GM19463 (cell line): ENCODE data around the gene ATP6V0A1.
"Not testable (repeated sequence)": the region's sequence is repeated elsewhere in the genome, so short reads cannot be mapped to it uniquely, and the experiment has no call there.

Experiments
- ATAC-seq: cut with Tn5 transposase; IDR thresholded peaks from one replicate; pipeline ENCODE4 v1.9.1; 2021; ENCODE audit warnings: mild to moderate bottlenecking, moderate library complexity; ENCODE audit not compliant: unreplicated experiment

ATP6V0A1 gene

DNA sequence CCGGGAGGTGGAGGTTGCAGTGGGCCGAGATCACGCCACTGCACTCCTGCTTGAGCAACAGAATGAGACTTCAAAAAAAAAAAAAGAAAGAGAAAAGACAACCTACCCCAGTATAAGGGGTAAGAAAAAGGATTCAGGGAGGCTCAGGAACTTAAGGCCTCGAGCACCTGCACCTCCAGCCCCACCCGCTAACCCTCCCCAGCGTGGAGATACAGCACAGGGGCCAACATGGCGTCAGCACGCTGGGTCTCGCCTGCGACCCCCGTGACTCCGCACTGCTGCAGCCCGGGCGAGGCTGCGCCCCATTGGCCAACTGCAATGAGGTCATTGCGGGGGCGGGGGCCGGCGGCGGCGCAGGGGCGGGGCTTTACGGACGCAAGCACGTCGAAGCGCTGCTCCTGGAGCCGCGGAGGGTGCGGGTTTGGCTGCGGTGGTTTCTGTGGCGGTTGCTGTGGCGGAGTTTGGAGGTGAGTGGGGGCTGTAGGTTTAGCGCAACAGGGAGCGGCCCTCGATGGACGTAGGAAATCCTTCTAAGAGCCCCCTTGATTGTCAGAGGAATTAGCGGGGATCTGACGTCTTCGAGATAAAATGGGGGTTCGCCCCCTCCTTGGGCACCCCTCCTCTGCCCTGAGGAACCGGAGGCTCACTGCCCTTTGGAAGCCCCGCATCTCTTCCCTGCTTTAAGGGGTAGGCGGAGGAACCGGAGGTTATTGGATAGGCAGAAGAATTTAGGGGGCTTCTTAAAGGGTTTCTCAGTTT, at the start of gene ATP6V0A1:
Gene ATP6V0A1, plus strand, starts transcription at position 382 of the 759 bp plus-strand sequence. CDS start 2,017 bp downstream, outside the sequence.
- peak; percentile 76 for ATAC-seq

DNA sequence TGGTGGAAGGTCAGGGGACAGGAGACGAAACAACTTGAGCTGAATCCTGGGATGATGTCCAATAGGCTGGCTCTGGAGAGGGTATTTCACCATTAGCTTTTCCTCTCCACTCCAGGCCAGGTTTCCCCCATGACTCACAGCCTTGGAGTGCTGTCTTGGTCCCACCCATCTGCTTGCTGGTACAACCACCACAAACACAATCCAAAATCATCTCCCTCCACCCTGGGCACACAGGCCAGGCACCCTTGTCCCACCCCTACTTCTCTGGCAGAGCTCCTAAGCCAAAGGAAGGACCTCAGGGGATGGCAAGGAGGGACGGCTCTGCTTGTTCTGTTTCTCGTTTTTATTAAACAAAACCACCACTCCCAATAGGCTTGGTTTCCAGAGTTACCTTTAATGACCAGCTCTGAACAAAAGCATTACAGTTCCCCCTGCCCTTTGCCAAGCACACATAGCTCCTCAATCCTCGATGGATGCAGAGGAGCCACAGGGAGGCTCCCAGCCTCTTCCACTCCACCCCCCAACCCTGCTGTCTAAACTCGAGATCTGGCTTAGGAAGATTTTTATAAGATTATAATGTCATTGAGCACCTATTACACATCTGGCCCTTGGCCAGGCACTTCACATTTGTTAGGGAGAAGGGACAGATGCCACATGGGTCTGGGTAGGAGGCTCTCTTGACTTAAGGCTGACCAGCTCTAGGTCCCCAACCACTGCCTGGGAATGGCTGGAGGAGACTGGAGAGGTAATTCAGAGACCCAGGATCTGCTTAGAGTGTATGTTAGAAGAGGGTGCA, 49.0 kb upstream of the ATP6V0A1 start:
- no peak for ATAC-seq

DNA sequence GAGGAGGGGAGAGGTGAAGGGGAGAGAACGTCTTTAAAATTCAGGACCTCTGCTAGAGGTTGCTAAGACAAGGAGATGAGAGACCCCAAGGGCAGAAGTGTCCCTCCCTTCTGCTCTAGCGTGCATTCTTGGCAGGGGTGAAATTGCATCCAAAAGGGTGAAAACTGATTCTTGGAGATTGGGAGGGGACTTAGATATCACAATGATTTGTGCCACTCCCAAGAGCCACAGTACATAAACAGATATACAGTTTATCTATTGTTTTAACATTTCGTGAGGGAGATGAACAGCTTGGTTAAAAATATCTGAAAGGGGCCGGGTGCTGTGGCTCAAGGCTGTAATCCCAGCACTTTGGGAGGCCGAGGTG, 48.4 kb upstream of the ATP6V0A1 start:
- no peak for ATAC-seq

DNA sequence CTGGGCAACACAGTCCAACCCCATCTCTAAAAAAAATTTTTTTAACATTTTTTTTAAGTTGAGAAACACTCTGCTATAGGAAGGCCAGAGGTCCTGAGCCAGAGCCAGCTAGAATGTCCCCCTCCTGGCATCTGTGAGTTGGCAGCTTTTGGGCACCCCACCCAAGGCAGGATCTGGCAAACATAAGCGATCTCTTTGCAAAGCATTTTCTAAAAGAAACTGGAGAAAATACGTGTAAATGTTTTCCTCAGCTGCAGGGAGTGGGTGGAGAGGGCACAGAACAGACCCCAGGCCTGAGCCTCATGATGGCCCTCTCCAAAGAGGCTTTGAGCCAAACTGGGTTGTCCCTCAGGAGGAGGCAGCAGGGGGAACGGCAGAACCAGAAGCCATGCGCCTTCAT, 47.3 kb upstream of the ATP6V0A1 start:
- ATAC-seq, result no peak

DNA sequence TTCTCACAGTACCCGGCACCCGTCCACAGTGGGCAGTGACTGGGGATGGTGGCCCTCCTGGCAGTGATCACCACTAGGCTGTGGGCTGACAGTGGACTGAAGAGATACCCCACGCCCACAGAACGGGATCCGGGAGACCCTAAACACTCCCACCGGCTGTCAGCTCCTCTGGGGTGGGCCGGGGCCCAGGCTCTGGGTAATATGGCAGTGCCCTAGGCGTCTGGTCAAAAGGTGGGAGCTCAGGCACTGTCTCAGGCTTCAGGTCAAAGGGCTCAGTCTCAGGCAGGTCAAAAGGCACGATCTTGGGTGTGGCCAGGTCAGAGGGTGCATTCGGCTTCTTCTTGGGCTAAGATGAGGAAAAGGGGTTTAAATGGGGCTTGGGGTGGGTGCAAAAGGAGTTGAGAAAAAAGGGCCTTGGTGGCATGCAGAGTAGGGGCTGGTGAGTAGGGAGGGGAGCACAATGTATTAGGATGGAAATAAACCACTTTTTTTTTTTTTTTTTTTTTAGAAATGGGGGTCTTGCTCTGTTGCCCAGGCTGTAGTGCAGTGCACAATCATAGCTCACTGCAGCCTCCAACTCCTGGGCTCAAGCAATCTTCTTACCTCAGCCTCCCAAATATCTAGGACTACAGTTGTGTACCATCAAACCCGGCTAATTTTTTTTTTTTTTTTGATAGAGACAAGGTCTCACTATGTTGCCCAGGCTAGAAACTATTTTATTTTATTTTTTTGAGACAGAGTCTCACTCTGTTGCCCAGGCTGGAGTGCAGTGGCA, 46.6 kb upstream of the ATP6V0A1 start:
- no peak for ATAC-seq

DNA sequence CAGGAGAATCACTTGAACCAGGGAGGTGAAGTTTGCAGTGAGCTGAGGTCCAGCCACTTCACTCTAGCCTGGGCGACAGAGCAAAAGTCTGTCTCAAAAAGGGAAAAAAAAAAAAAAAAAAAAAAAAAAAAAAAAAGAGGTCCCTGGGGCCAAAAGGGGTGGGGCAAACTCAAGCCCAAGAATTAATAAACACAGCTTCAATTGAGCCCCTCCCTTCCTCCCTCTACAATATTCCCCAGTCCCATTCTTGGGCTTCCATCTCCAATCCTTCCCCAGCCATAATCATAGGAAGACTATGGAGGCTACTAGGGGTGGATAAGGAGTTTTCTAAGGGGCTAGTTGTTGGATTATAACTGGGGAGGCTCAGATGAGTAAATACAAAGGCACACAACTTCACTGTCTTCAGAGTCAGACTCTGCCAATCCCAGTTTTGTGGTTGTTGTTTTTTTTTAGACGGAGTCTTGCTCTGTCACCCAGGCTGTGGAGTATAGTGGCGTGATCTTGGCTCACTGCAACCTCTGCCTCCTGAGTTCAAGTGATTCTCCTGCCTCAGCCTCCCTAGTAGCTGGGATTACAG, 45.1 kb upstream of the ATP6V0A1 start:
- no peak for ATAC-seq

DNA sequence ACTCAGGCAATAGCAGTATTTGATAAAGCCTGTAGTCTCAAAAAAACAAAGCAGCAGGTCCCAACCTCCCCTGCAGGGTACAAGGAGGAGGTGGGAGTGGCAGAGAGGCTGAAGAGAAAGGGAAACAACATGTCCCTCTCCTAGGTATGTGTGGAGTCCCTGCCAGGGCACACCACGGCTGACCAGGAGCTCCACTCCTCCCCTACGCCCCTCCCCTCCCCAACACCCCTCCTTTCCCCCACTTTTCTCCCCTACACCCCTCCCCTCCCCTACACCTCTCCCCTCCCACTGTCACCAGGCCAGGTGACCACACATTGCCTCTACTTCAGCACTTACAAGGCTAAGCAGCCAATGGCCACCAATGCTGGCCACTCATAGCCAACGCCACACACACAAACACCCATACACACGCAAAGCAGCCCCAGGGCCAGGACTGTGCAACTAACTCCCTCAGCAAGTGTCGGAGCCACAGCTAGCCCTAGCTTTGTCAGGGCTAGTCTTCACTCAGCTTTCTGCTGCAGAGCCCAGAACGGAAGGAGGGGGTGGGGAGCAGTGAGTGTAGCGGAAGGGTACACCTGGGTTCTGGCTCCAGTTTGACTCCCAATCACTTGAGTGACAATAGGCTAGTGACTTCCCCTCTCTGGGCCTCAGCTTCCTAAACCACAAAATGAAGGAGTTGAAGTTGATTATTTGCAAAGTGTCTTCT, 43.8 kb upstream of the ATP6V0A1 start:
- no peak for ATAC-seq

DNA sequence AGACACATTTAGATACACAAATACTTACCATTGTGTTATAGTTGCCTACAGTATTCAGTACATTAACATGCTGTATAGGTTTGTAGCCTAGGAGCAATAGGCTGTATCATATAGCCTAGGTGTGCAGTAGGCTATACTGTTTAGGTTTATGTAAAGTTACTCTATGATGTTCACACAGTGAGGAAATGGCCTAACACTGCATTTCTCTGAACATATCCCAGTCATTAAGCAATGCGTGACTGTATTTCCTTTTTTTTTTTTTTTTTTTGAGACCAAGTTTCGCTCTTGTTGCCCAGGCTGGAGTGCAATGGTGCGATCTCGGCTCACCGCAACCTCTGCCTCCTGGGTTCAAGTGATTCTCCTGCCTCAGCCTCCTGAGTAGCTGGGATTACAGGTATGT, 40.7 kb upstream of the ATP6V0A1 start:
- not testable (repeated sequence) for ATAC-seq

DNA sequence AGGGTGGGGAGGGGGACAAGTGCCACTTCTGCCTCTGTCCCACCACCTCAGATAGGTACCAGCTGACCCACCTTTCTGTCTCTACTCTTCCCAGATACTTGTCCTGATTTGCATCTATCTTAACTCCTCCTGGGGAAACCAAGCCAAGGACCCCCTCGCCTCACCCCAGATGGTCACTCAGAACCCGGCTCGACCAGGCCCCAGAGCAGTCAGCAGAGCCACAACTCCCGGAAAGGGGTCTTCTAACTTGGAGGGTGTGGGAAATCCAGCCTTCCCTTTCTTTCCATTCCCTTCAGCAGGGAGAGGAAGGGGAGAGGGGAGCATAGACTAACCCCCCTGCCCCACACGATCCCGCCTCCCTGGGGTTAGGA, 37.6 kb upstream of the ATP6V0A1 start:
- ATAC-seq, result no peak

DNA sequence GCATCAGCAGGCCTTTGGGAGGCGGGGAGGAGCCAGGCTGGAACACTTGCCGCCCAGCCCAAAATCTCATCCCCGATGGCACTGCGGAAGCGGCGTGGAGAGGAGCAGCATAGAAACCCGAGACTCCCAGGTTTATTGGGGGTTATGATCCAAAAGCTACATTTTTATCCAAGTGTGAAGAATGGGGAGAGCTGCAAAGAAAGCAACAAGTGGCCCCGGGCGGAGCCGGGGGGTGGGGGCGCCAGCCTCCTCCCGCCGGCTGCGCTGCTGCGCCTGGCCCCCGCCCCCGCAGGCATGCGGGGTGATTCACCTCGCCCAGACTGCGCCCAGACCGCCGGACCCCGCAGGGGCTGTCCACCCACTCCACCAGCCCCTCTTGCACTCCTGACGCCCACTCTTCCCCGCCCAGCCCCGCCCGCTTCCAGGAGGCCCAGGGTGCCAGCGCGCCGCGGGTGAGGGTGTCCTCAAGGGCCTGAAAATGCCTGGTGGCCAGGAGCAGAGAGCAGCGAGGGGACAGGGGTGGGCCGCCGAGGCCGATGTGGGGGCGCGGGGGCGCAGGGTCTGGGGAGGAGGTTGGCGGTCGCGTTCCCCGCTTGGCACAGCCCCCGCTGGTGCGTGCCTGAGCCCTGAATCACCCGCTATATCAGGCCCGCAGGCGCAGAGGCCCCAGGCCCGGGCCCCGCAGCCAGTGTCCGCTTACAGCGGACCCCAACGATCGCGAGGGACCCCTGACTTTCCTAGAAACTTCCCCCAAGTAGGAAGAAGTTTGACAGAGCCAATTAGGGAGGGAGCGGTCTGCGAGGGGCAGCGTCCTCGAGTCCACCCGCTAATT, 37.0 kb upstream of the ATP6V0A1 start:
- no peak for ATAC-seq

DNA sequence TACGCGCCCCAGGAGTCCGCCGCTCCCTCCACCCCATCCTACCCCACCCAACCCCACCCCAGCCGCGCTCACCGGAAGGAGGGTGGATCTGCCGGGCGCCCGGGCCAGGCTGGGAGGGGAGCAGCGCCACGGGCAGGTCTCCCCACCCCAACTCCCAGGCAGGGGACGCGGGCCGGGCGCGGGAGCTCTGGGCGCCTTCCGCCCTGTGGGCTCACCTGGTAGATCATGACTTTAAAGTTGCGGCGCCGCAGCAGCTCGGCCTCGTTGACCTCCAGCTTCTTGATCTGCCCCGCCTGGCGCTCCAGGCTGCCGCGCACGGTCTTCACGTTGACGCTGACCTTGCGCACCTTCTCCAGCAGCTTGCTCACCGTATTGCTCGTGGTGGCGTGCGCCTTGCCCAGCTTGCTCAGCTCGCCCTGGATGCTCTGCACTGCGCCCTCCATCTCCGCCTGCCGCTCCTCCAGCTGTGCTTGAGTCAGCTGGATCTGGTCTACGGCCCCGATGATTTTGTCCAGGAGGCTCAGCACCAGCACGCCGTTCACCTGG, 36.2 kb upstream of the ATP6V0A1 start:
- ATAC-seq, result no peak

DNA sequence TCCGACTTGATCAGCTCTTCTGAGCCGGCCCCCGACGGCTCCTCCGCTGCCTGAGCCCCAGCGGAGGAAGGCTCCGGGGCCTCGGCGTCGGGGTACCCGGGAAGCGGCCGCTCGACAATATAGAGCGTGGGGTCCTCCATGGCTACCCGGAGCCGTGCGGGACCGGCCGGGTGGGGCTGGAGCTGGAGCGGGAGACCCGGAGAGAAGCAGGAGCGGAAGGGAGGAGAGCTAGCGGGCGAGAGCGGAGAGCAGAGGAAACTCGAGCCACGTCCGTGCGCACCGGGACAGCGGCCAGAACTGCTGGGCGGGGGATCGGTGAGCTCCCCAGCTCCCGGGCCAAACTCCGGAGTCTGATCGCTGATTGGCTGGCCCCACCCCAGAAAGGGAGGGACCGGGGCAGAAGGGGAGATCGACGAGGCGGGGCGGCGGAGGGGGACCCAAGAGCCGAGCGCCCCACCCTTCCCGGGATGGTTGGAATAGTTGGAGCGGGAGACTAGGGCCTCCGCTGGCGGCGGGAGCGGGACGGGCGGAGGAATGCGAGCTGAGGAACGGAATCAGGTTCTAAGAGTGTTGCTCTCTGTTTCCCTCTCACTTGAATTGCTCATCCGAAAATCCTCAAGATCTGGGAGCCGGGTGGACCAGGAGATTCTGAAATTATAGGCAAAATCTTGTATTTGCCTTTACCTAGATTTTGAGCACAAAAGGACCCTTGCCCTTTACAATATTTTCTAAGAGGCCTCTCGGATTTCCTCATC, 35.5 kb upstream of the ATP6V0A1 start, which contains the start of gene CAVIN1:
Gene CAVIN1, minus strand, starts transcription at position 299 of the 755 bp plus-strand sequence. Its CDS starts 159 bp downstream, at position 140.
- no peak for ATAC-seq

DNA sequence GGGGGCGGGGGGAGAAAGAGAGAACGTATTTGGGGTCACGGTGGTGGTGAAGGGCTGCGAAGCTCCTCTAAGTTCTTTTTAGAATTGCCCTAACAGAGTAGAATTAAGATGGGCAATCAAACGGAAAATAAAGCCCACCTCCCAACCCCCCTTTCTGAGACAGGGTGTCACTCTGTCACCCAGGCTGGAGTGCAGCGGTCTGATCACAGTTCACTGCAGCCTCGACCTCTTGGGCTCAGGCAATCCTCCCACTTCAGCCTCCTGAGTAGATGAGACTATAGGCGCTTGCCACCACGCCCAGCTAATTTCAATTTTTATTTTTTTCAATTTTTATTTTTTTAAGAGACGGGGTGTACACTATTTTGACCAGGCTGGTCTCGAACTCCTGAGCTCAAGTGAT, 34.9 kb upstream of the ATP6V0A1 start:
- ATAC-seq, result no peak

DNA sequence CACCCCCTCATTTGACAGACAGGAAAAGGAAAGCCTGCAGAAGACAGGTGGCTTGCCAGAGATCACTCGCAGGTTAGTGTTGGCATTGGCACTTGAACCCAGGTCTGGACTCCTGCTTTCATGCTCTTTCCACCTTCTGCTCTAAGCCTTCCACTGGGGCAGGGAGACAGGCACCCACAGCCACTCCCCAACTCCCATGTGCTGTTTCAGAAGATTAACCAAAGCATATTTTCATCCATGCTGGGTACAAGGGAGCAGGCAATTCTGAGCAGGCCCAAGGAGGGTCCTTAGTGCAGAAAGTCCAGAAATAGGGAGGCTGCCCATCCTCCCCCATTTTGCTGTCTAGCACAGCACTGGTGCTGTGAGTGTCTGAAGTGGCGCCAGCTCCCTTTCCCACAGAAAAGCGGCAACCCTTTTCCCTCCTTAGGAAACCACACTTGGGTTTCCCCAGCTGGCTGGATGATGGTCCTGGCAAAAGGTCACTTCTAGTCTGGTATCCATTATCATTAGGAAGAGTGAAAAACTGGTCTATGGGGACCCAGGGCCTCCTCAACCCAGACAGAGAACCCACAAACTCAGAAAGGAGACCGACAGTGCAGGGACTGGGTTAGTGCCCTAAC, 33.6 kb upstream of the ATP6V0A1 start:
- ATAC-seq, result no peak

DNA sequence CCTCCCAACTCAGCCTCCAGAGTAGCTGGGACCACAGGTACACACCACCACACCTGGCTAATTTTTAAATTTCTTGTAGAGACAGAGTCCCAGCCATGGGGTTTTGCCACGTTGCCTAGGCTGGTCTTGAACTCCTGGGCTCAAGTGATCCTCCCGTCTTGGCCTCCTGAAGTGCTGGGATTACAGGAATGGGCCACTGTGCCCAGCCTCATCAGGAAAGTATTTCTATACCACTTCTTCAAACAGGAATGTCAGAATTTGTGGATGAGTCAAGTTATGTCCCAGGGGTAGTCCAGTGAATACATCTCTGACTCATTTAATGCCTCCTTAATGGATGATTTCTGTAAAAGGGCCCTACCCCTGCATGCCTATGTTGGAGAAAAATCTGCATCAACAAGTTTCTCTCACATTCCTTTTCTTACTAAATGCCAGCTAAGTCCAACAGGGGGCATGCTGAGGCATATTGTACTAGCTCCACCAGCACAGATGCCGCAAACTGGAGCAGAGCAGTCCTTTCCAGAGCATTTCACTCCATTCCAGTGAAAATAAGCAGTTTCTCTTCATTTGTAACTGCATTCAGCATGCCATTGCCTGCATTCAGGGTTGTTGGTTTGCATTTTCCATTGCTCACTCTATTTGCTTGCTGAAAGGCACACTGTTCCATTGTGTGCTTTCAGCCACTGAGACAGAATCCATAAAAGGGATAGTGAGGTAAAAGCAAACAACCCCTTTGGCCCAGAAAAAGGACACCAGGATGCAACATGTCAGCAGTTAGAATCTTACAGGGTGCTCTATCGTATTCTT, 30.3 kb upstream of the ATP6V0A1 start:
- ATAC-seq, result no peak

DNA sequence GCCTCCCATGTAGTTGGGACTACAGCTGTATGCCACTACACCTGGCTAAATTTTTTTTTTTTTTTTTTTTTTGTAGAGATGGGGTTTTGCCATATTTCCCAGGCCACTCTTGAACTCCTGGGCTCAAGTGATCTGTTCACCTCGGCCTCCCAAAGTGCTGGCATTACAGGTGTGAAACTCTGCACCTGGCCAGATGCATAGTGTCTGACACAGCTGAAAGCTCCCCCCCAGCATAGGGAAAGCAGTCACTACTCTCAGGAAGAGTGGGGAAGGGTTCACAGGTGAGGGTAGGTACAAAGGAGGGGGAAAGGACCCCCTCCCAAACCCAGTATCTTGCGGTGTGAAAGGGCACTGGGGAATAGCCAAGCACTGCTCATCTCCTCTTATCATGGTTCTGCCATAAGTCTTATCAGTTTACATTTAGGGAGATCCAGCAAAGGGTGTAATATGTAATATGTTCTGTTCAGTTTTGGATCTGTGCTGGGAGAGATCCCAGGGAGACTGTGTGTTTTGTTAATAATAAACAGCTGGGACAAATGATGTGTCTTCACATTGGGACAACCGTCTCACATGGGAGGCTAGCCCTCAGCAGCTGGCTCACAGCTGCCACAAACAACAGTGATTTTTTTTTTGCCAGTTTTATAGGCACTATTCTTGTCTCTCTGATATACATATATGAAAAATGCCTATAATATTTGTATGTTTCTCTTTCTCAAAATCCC, 28.8 kb upstream of the ATP6V0A1 start:
- no peak for ATAC-seq

DNA sequence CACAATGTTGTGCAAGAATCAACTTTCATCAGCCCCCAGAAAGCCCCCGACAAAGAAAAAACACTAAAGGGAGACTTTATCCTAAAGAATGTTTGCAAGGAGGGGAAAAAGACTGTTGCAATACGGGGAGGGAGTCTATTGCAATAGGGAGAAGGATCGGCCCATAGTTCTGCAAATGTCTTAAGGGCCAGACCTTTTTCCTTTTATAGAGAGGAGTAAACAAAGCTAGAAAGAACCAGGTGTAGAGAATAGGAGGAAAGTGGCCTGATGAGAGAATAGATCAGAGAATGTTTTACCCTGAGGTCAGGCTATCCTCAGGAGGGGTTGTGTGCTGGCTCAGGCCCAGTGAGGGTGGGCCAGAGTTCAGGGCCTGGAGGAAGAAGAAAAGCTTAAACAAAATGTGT, 26.9 kb upstream of the ATP6V0A1 start:
- ATAC-seq, result no peak
